GM12891 (cell line): ENCODE measurements around the gene CDK5R1.

ENCODE experiments used
- DNase-seq: peaks from one replicate; pipeline ENCODE4 v3.0.0; 2011; ENCODE audit warnings: low spot score; ENCODE audit not compliant: insufficient read length
- FAIRE-seq: peaks from 2 replicates; lab custom pipeline; 2011; peaks lifted over from hg19 to GRCh38; lab: Jason Lieb, UNC
- PAX5 ChIP-seq: IDR thresholded peaks from 2 replicates; pipeline ENCODE4 v1.6.1; 2011; ENCODE audit warnings: low read length, moderate library complexity, mild to moderate bottlenecking; ENCODE audit not compliant: insufficient read depth, severe bottlenecking
- POLR2A ChIP-seq: IDR thresholded peaks from 2 replicates; pipeline ENCODE4 v1.6.1; 2011; ENCODE audit warnings: low read depth, low read length, control low read depth
- POLR2AphosphoS5 ChIP-seq: IDR thresholded peaks from 2 replicates; pipeline ENCODE4 v1.6.1; 2011; ENCODE audit warnings: low read depth, low read length, control low read depth
- POU2F2 ChIP-seq: IDR thresholded peaks from 2 replicates; pipeline ENCODE4 v1.6.1; 2011; ENCODE audit warnings: low read depth, mild to moderate bottlenecking, control low read depth, low read length, moderate library complexity
- SPI1 ChIP-seq: IDR thresholded peaks from 2 replicates; pipeline ENCODE4 v1.6.1; 2011; ENCODE audit warnings: low read depth, low read length, control low read depth
- TAF1 ChIP-seq: IDR thresholded peaks from 2 replicates; pipeline ENCODE4 v1.6.1; 2011; ENCODE audit warnings: low read depth, low read length, control low read depth

The CDK5R1 gene

DNA sequence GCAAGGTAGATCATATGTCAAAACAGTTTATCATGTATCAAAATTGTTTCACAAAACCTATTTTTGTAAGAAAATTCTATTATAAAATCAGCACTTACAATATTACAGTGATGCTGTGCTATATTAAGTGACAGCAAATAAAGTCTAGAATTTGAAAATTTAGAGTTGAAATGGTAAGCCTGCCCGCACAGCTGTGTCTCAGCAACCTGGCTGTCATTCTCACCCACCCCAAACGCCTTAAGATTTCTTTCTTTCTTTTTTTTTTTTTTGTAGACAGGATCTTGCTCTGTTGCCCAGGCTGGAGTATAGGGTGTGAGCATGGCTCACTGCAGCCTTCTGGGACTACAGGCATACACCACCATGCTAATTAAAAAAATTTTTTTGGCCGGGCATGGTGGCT lies 26.8 kb downstream of the CDK5R1 start:
- FAIRE-seq: no peak
- TF ChIP-seq TAF1: no peak
- no peak for TF ChIP-seq POU2F2
- no peak for TF ChIP-seq POLR2AphosphoS5

DNA sequence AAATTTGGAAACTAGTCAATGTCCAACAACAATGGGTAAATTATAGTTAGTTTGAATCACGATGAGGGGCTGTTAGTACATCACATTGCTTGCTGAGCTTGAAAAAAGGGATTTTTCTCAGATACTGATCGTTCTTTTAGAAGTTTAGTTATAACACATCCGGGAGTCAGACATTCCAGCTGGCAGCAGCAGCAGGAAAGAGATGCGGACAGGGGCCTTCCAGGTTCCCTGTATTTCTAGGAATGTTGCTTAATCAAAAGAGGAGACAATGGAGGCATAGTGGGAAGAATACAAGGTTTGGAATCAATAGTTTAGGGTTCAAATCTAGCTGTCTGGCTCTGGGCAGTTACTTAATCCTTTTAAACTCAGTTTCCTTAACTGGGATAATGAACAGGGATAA lies 27.8 kb downstream of the CDK5R1 start:
- FAIRE-seq (peak; percentile 5), DNase-seq (no peak)
- TF ChIP-seq PAX5: no peak
- no peak for TF ChIP-seq POU2F2
- no peak for TF ChIP-seq SPI1
- TF ChIP-seq POLR2A: no peak
- no peak for TF ChIP-seq POLR2AphosphoS5
- no peak for TF ChIP-seq TAF1

More for the DNA sequence above, 26.8 kb downstream of the CDK5R1 start:
- DNase-seq: no peak

DNA sequence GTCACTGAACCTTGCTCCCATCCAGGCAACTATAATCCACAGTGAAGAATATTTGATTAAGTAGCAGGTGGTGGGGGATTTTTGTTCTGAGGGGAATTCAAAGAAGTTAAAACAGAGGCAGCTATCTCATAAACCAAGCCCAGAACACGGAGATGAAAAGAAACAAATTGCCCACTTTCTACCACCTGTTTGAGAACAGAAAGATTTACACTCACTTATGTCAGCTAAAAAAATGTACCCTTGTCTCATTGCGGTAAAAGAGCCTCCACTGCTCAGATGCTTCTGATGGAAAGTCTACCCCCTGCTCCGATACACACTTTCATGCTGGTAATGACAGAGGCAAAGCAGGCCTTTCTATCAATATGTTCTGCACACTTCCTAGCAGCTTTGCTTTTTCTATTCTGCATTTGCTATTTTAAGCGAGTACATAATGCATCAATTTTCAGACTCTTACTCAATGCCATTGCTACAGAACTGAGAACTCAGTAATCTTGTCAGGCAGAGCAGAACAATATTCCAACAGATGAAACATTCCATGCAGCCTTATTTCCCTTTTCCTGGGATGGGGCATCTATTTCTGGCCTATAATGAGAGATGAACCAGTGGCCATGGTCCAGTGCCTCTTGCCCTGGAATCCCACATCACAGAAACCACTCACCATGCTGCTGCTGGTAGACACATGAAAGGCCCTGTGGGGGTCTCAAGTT lies 29.0 kb downstream of the CDK5R1 start:
- no peak for DNase-seq
- no peak for TF ChIP-seq POU2F2
- peak; percentile 75 for TF ChIP-seq SPI1
- TF ChIP-seq POLR2A: 0 out of 2 replicates have a peak, but pooled peaks have one; percentile 33
- FAIRE-seq: peak; percentile 97

DNA sequence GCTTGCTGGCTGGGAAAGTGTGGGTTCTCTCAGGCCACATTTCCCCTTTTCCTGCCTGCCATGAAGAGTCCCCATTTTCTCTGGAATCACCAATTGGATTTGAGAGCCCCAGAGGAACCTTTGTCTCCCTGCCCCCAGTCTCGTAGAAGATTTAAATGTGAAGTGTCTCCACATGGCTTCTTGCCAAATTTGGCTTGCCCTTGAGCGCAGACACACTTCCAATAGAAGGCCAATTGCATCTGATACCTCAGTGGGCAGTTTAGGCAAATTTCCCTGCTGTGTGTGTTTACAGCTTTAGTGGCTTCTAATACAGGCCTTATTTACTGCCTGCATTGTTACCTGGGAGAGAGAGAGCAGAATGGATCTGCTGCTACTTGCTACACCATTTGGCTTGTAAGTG lies 29.7 kb downstream of the CDK5R1 start:
- DNase-seq (no peak), FAIRE-seq (no peak)
- no peak for TF ChIP-seq TAF1
- TF ChIP-seq PAX5: no peak
- no peak for TF ChIP-seq POLR2AphosphoS5
- no peak for TF ChIP-seq SPI1
- peak; percentile 62 for TF ChIP-seq POU2F2
- TF ChIP-seq POLR2A: no peak

DNA sequence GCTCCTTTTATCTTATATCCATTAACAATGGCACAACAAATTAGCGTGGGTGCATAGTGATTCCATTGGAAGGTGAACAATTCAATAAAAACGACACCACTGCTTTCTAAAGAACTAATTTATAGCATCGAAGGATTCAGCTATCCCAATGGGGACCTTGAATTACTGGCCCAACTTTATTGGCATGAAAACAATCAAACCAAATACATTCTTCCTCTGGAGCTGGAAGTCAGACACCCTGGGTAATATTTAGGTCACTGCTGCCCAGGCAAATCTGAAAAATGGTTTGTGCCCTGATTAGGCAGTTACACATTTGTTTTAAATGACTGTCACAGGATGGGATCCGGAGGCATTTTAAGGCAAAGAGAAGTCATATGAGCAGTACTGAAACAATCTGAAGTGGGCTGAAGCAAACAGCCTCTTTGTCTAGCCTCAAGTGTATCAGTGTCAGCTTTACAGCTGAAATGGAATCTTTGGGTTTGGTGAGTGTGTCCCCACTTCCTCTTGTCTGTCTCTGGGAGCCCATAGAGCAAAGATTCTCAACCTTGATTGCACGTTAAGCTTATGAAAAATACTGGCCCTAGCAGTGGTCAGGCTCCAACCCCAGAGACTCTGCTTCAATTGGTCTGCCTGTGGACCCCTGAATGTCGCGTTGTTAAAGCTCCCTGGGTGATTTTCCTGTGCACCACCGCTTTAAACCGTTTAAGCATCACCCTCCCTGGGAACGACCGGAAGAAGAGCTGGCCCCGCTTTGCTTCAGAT lies 30.3 kb downstream of the CDK5R1 start:
- no peak for DNase-seq
- FAIRE-seq: peak; percentile 96
- TF ChIP-seq SPI1: peak; percentile 94
- TF ChIP-seq POU2F2: no peak
- peak; percentile 45 for TF ChIP-seq POLR2A
- 0 out of 2 replicates have a peak, but pooled peaks have one; percentile 28 for TF ChIP-seq TAF1
- TF ChIP-seq POLR2AphosphoS5: peak; percentile 53; the same call in 1 of the 2 replicates
- no peak for TF ChIP-seq PAX5

DNA sequence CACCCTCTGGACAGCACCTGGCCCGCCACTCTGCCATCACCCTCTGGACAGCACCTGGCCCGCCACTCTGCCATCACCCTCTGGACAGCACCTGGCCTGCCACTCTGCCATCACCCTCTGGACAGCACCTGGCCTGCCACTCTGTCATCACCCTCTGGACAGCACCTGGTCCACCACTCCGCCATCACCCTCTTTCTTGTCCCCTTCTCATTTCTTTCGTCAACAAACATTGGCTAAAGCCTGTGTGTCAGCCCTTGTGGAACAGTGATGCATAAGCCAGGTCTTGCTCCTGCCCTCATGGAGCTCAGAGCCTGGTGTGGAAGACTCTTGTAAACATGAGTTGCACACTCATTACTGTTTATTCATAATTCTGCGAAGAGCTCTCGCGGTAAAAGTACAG lies 31.2 kb downstream of the CDK5R1 start:
- no peak for TF ChIP-seq POLR2AphosphoS5
- no peak for TF ChIP-seq POU2F2
- no peak for TF ChIP-seq TAF1
- no peak for TF ChIP-seq PAX5
- TF ChIP-seq POLR2A: no peak
- TF ChIP-seq SPI1: no peak
- DNase-seq: no peak
- FAIRE-seq: peak; percentile 26

DNA sequence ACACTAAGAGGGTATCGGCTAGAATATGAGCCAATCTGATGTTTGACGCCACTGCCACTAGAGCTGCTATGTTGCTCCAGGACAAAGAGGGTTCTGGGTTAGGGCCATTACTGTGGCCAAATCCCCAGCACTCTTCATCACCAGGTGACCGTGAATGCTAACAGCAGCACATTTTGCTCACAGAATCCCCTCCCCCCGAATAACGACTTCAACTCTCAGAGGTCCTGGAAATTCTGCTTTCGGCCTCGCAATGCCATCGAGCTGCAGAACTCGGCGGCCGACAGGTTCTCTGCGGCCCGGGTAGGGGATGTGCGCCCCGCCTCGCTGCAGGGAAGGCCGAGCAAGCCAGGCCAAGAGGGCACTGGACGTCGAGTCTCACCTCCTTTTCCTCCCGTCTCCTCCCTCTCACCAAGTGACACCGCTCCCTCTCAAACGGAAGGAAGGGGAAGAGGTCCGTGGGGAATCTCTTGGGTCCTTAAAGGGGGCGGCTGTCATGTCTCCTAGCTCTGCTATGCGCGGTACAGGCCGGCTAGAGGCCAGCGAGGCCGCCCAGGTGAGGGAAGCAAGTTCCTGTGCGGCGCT lies 31.9 kb downstream of the CDK5R1 start:
- DNase-seq (no peak), FAIRE-seq (peak; percentile 89)
- no peak for TF ChIP-seq POLR2A
- no peak for TF ChIP-seq POU2F2
- no peak for TF ChIP-seq POLR2AphosphoS5
- no peak for TF ChIP-seq TAF1
- no peak for TF ChIP-seq SPI1

DNA sequence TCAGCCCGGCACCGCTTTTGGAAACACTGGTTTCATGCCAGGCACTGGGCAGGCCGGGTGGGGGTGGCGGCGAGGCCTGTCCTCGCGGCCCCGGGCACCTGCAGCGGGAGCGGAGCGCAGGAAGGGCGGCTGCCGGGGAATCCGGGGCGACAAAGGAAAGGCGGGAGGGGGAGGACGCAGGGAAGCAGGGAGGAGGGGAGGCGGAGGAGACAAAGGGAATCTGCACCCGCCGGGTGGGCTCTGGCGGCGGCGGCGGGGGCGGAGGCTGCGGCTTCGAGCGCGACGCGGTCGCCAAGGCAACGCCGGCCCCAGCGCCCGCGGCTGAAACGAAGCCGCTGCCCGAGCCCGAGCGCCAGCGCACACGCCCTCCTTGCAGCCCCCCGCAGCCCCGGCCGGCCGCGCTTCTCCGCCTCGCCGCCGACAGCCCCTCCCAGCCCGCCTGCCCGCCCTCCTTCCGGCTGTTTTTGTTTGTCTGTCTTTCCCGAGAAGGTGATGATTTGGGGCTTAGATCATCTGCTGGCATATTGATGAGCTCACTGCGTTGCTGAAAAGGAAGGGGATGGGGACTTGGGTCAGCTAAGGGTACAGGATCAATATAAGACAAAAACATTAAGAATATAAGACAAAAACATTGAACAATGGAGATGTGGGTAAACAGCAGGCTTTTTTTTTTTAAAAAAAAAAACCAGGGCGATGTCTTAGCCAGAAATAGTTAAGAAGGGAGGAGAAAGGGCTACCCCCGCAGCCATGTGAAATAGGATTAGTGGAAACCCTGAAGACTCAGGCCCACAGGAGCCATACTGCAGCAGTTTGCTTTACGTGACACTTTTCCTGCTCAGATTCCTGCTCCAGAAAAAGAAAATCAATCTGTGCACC lies 32.7 kb downstream of the CDK5R1 start:
- peak; percentile 86 for FAIRE-seq
- TF ChIP-seq POLR2AphosphoS5: no peak
- no peak for TF ChIP-seq POU2F2
- TF ChIP-seq POLR2A: peak; percentile 26; the same call in 1 of the 2 replicates
- TF ChIP-seq TAF1: no peak
- peak; percentile 31 for TF ChIP-seq PAX5
- no peak for TF ChIP-seq SPI1
- no peak for DNase-seq

DNA sequence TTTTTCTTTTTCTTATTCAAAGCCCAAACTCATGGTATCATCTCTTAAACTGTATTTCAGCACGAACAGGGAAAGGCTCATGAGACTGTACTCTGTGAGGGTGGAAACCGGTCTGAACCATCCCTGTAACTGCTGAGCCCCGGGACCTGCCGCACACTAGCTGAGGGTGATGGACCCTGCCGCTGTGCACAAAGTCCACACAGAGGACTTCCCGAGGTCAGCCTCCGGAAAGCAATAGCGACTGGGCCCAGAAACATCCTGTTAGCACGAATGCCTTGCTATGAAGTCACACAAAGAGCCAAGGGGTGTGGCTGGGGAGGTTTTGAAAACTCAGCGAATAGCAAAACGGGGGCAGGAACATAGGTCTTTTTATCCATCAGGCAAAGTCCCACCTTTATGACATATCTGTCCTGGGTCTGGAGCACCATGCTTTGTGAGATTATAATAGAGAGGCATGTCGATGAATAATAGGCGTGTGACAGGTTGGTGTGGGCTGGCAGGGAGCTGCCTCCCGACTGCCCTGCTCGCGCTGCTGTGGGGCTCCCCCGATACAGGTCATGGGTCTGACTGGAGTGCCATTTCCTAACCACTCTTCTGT lies 33.4 kb downstream of the CDK5R1 start:
- TF ChIP-seq PAX5 (peak; percentile 54), POLR2A (peak; percentile 91), POLR2AphosphoS5 (peak; percentile 92), SPI1 (no peak), TAF1 (peak; percentile 85), POU2F2 (peak; percentile 59)
- FAIRE-seq: peak; percentile 95
- DNase-seq: no peak
